NCI-H345 (cell line): ENCODE data around the gene NMT2.
A peak's percentile ranks its signal among the peaks of the same experiment; 100 is the strongest.
"Not testable (repeated sequence)": the region's sequence is repeated elsewhere in the genome, so short reads cannot be mapped to it uniquely, and the experiment has no call there.

Experiments
- DNase-seq: peaks from one replicate; lab custom pipeline; 2025; lab: John Stamatoyannopoulos, UW

Gene NMT2

DNA sequence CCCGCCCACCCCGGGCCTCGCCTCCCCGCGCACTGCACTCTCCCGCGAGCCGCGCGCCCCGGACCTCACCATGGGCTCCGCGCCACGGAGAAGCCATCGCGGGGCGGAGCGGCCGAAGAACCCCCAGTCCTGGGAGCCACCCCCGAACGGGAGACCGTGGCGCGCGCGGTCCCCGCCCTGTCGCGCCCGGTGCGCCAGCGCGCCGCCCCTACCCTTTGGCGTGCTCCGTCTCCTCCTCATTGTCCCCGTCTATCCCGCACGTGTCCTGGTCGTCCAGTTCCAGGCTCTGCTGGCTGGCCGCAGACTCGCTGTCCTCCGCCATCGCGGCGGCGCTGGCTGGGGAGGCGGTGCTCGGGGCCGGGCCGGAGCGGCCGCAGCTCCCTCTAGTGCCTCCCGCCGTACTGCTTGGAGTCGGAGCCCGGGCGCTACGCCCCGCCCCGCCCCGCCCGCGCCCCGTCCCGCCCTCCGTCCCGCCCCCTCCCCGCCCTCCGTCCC lies at the start of gene NMT2:
NMT2 (minus strand) TSS at position 403 of the 495 bp plus-strand sequence; CDS start at position 322, 81 bp downstream.
- DNase-seq = peak; percentile 83

- DNase-seq = no peak
Measured at GRCh38 chr10:15216700-15217099, 48.2 kb upstream of the NMT2 start.

DNA sequence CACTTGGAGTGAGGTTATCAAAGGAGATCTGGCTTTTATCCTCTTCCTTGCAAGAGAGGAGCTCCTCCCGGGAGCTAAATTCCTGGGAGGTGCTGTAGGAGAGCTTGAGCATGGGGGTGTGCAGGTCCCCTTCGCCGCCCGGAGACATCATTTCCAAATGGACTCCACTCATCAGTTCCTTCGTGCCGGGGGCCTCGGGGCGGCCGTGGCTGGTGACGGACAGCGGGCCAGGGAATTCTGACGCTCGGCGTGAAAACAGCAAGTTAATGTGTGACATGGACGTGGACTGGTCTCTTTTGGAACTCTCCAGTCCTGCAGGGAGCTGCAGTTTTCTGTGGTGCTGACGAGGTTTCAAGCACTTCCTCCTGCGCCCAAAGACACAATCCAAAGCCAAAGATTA lies 45.7 kb upstream of the NMT2 start:
- no peak for DNase-seq

DNA sequence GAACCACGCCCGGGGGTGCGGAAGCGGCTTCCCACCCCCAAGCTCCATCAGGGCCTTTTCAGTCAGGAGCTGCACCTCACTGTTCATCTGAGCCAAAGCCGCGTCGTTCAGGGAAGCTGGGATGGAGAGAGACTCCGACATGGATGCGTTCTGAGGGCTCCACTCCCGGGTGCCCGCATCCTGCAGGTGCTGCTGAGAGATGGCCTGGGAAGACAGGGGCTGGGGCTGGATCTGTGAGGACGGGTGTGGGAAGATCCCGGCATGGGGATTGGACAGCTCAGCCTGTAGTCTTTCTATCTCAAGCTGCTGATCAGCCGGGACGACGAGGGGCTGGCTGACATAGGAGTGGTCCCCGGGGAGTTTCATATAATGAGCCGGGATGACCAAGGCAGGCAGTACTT lies 45.0 kb upstream of the NMT2 start:
- no peak for DNase-seq

DNA sequence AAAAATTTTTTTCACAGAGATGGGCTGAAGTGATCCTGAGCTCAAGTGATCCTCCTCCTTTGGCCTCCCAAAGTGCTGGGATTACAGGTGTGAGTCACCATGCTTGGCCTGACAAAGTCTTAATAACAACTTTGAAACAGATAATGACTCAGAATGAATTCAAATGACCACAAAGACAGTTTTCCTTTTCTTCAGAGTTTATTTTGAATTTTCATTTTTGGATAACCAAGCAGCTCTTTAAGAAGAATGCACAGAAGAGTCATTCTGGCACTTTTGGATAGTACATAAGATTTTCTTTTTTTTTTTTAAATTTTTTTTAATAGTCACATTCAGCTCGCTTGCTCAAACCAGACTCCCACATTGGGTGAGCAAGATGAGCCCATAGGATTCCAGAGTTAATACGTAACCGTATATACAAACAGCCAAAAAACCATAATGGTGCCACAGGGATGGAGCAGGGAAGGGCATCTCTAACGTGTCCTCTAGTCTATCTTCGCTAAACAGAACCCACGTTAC lies 43.0 kb upstream of the NMT2 start:
- no peak for DNase-seq

- DNase-seq = no peak
Measured at GRCh38 chr10:15210521-15210920, 42.0 kb upstream of the NMT2 start.

- DNase-seq = peak; percentile 81
Measured at GRCh38 chr10:15209827-15210509, 41.5 kb upstream of the NMT2 start.

DNA sequence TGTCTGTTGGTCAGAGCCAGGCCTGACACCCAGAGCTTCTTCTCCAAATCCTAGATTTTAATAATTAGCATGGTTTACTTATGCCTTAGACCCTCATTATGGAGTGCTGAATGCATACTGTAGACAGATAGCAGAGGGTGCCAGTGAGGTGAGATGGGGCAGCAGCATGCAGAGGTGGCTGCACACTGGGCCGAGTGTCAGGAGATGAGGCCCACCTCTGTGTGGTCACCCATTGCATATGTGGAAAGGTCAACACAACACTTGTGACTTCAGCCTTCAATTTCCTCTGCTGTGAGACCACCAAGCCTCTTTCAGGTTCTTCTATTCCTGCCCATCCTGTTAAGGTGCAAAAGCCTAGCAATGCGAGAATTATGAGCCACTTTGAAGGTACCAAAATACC lies 39.7 kb upstream of the NMT2 start:
- no peak for DNase-seq

GRCh38 chr10:15207410-15207809 lies 38.9 kb upstream of the NMT2 start:
- DNase-seq = not testable (repeated sequence)

GRCh38 chr10:15202639-15203038 lies 34.1 kb upstream of the NMT2 start:
- no peak for DNase-seq

DNA sequence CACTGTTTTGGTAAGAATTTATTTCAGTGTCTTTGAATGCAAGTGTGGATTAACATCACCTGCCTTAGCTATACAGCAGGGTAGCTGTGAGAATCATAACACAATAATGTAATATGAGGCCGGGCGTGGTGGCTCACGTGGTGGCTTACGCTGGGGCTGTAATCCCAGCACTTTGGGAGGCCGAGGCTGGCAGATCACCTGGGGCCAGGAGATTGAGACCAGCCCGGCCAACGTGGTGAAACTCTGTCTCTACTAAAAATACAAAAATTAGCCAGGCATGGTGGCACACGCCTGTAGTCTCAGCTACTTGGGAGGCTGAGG lies 33.8 kb upstream of the NMT2 start:
- DNase-seq = not testable (repeated sequence)

DNA sequence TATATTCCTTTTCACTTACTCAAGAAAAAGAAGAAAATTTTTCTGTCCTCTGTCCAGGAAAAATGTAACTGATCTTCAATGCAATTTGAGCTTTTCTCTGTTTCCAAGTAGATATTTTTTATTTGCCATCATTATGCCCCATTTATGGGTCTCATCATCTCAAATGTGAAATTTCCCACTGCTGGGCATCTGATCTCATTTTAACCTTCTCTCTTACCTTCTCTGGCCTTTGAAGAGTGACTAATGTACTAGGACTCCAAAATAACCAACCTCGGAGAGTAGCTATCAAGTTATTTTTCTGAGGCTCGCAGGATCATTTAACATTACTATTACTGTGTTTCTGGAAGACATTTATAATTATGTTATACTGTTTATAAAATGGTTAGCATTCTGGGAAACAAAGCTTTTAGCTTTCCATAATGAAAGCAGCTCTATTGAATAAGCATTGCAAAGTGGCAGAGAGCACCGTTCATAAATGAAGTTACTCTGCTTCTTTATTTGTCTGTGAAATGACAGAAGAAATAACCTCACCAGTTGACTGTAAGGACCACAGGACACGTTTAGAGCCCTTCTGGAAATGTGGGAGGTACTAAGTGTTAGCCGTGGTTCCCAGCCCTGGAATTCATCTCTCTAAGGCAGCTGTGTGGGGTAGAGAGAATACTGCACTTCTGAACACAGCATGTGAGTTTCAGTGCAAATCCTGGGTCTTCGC lies 33.3 kb upstream of the NMT2 start:
- DNase-seq = no peak

DNA sequence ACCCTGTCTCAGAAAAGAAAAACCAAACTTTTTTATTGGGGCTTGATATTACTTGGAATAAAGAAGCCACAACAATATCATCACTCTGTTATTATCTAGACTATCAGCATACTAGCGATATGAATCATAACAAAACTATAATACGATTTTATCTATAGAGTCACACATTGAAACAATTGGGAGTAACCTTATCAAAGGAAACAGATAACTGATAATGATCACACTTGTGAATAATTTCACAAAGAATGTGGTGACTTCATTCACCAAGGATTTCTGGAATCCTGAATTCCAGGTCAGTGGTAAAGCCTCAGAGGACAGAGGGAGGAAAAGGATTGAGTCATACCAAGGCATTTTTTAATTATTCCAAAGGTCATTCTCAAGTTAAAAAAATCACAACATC lies 32.1 kb upstream of the NMT2 start:
- no peak for DNase-seq

- DNase-seq = no peak
Measured at GRCh38 chr10:15197911-15198310, 29.4 kb upstream of the NMT2 start.

DNA sequence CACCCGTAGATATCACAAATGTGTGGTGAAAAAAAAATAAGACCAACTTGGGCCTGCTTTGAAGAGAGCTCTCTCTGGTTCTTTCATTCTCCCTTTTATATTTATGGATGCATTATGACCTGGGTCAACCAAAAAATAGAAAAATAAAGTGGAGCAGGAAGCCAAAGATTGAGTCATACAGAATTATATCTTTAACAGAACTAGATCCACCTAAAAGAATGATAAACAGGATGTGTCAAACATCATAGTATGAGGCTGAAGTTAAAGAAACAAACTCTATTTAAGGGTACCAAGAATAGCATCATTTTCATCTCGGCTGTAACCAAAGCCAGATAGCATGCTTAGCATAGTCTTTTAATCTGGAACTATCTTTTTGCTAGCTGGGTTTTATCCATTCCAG lies 28.8 kb upstream of the NMT2 start:
- DNase-seq = no peak

DNA sequence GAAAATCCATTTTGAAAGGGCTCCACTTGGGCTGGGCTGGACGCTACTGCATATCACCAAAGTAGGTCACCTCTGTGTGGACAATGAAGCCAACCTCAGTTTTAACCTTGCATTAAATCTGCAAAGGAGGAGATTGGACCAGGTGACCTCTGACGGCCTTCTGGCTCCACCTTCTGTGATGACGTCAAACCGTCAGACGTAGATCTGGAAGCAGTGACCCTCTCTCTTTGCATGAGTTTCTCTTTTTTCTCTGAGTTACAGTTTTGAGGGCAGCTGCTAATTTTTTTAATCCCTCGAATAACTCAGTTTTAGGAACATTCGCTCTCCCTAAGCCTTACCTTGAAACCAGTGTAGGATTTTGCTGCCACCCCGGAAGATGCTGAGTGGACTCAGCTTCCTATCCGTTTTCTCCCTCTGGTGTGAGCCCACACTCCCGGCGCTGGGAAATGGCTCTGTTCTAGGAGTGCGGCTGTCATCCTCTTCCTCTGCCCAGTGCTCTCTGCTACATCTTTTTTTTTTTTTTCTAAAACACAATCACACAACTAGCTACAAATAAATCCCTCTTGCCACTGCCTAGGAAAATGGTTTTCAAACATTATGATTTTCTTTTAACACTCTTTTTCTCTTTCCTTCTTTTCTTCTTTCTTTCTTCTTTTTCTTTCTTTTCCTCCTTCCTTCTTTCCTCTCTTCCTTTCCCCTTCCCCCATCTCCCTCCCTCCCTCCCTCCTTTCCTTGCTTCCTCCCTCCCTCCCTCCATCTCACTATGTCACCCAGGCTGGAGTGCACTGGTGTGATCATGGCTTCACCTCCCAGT lies 27.7 kb upstream of the NMT2 start:
- DNase-seq = no peak

GRCh38 chr10:15189133-15189885 lies 20.8 kb upstream of the NMT2 start:
- DNase-seq = no peak

DNA sequence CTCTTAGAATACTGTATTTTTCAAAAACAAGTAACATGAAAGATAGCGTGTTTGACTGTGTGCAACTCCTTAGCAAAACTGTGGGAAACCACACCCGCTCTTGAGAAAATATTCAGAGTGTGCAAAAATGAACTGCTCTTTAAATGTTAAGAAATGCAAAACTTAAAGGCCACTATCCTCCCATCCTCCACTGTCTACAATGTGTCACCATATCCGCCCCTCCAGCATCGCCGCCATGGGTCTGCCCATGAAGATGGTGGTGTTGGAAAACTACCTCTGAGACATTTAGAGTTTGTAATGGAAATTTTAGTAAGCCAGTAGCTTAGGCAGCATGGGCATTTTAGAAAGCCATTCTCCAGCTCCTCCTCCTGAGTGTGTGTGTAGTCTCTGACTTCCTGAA lies 20.1 kb upstream of the NMT2 start:
- no peak for DNase-seq

- no peak for DNase-seq
Measured at GRCh38 chr10:15183689-15184481, 15.4 kb upstream of the NMT2 start.

DNA sequence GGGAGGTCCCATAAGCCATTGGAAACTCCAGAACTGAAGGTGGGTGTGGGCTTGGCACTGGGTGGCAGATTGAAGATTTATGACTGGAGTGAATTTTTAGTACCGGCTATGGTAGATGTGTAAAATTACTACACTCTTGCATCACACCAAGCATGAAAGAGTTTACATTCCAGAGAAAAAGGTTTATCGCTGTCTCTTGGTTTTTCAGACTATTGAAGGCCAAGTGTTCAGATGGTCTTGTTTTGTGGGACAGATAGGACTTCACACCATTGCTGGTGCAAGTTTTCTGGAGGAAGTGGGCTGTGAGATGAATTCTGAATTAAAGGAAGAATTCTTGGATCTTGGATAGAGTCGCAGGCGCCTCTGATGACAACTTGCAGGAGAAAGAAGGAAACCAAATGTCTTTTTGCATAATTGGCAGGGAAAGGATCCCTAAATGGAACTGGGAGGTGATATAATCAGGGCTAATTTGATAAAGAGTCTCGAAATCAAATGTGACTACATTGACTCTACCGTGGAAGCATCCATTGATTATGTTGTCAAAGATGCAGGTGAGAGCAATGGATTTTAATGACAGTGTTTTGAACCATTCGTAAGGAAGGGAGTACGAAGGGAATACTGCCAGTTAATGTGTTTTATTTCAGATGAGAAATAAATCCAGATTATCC lies 14.2 kb upstream of the NMT2 start:
- no peak for DNase-seq
